ENCODE results near the gene SLX1A.
"Not testable (repeated sequence)": the region's sequence is repeated elsewhere in the genome, so short reads cannot be mapped to it uniquely, and the experiment has no call there.

DNA sequence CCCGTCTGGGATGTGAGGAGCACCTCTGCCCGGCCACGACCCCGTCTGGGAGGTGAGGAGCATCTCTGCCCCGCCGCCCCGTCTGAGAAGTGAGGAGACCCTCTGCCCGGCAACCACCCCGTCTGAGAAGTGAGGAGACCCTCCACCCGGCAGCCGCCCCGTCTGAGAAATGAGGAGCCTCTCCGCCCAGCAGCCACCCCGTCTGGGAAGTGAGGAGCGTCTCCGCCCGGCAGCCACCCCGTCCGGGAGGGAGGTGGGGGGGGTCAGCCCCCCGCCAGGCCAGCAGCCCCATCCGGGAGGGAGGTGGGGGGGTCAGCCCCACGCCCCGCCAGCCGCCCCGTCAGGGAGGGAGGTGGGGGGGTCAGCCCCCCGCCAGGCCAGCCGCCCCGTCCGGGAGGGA is 24.9 kb upstream of the SLX1A start:
- TF ChIP-seq, protein P1, sequence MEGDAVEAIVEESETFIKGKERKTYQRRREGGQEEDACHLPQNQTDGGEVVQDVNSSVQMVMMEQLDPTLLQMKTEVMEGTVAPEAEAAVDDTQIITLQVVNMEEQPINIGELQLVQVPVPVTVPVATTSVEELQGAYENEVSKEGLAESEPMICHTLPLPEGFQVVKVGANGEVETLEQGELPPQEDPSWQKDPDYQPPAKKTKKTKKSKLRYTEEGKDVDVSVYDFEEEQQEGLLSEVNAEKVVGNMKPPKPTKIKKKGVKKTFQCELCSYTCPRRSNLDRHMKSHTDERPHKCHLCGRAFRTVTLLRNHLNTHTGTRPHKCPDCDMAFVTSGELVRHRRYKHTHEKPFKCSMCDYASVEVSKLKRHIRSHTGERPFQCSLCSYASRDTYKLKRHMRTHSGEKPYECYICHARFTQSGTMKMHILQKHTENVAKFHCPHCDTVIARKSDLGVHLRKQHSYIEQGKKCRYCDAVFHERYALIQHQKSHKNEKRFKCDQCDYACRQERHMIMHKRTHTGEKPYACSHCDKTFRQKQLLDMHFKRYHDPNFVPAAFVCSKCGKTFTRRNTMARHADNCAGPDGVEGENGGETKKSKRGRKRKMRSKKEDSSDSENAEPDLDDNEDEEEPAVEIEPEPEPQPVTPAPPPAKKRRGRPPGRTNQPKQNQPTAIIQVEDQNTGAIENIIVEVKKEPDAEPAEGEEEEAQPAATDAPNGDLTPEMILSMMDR (IDR thresholded peaks at IDR 0.05): not testable (repeated sequence)
- not testable (repeated sequence) for TF ChIP-seq POLR2AphosphoS5 (IDR thresholded peaks at IDR 0.05)

Measured in upper lobe of left lung (tissue), 4 donors.